ENCODE measurements around the gene SKA1.

Gene SKA1

GRCh38 chr18:50369672-50370071 lies 5.2 kb upstream of the SKA1 start:
- TF ChIP-seq, protein P1, sequence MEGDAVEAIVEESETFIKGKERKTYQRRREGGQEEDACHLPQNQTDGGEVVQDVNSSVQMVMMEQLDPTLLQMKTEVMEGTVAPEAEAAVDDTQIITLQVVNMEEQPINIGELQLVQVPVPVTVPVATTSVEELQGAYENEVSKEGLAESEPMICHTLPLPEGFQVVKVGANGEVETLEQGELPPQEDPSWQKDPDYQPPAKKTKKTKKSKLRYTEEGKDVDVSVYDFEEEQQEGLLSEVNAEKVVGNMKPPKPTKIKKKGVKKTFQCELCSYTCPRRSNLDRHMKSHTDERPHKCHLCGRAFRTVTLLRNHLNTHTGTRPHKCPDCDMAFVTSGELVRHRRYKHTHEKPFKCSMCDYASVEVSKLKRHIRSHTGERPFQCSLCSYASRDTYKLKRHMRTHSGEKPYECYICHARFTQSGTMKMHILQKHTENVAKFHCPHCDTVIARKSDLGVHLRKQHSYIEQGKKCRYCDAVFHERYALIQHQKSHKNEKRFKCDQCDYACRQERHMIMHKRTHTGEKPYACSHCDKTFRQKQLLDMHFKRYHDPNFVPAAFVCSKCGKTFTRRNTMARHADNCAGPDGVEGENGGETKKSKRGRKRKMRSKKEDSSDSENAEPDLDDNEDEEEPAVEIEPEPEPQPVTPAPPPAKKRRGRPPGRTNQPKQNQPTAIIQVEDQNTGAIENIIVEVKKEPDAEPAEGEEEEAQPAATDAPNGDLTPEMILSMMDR (conservative IDR thresholded peaks at IDR 0.05): no peak
- no peak for TF ChIP-seq ZFX (IDR thresholded peaks at IDR 0.05)
- no peak overlapping the region for H3K27ac ChIP-seq

DNA sequence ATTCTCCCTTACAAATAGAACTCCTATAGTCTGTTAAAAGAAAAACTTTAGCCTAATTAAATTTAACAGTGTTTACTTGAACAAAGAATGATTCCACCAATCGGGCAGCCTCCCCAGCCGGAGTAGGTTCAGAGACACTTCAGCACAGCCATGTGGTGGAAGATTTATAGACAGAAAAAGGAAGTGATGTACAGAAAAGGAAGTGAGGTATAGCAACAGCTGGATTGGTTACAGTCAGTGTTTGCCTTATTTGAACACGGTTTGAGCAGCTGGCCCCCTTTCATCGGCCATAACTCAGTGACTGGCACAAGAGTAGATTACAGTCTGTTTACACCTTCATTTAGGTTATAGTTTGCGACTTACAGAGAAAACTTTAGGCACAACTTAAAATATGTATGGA lies 2.1 kb upstream of the SKA1 start:
- H3K27ac ChIP-seq: no peak overlapping the region
- TF ChIP-seq, protein P1 (conservative IDR thresholded peaks at IDR 0.05): no peak
- TF ChIP-seq ZFX (IDR thresholded peaks at IDR 0.05): no peak

GRCh38 chr18:50373561-50374219 lies 1.2 kb upstream of the SKA1 start:
- no peak for TF ChIP-seq ZFX (IDR thresholded peaks at IDR 0.05)
- TF ChIP-seq, protein P1 (conservative IDR thresholded peaks at IDR 0.05): no peak

GRCh38 chr18:50374220-50374752 lies 560 bp upstream of the SKA1 start:
- TF ChIP-seq ZFX (IDR thresholded peaks at IDR 0.05): no peak
- TF ChIP-seq, protein P1 (conservative IDR thresholded peaks at IDR 0.05): no peak
- peak overlapping the region; percentile 84 for H3K27ac ChIP-seq

More at GRCh38 chr18:50373561-50374219, 1.2 kb upstream of the SKA1 start:
- no peak overlapping the region for H3K27ac ChIP-seq

GRCh38 chr18:50377061-50377798 lies 2.4 kb downstream of the SKA1 start:
- no peak overlapping the region for H3K27ac ChIP-seq

GRCh38 chr18:50388988-50389387 lies 14.1 kb downstream of the SKA1 start:
- no peak for TF ChIP-seq ZFX (IDR thresholded peaks at IDR 0.05)
- TF ChIP-seq, protein P1 (conservative IDR thresholded peaks at IDR 0.05): no peak

More at GRCh38 chr18:50377061-50377798, 2.4 kb downstream of the SKA1 start:
- no peak for TF ChIP-seq ZFX (IDR thresholded peaks at IDR 0.05)
- TF ChIP-seq, protein P1 (conservative IDR thresholded peaks at IDR 0.05): no peak

DNA sequence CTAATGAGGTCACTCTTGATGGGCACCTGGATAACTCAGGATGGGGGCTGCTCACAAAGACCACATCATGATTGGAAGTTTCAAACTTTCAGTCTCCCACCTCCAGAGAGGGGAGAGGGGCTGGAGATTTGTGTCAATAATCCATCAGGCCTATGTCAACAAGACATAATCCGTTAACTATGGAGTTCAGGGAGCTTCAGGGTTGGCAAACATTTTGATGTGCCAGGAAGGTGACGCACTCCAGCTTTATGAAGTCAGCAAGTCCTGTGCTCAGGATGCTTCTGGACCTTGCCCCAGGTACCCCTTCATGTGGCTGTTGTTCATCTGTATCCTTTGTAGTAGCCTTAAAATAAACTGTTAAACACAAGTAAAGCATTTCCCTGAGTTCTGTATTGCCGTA lies 19.0 kb downstream of the SKA1 start:
- TF ChIP-seq, protein P1 (conservative IDR thresholded peaks at IDR 0.05): no peak
- TF ChIP-seq ZFX (IDR thresholded peaks at IDR 0.05): no peak
- H3K27ac ChIP-seq: no peak overlapping the region

More at GRCh38 chr18:50388988-50389387, 14.1 kb downstream of the SKA1 start:
- H3K27ac ChIP-seq: no peak overlapping the region
